HepG2 (cell line): ENCODE measurements around the gene SNIP1. TPM values are rescaled to one million over a fixed set of nuclear protein-coding genes. Genes with fewer than 3 reads are reported as not detected.

Source experiments
- FOSL2 ChIP-seq: sonication (generic); formaldehyde crosslinking; IDR thresholded peaks from 2 replicates; pipeline ENCODE4 v1.4.0; 2020; ENCODE audit warnings: missing genetic modification reagents
- GATAD2A ChIP-seq: IDR thresholded peaks from 2 replicates; pipeline ENCODE4 v1.6.1; 2016
- HCFC1 ChIP-seq: fragments of 150-350 bp; IDR thresholded peaks from 2 replicates; pipeline ENCODE4 v1.6.1; 2014; ENCODE audit warnings: low read depth, low read length
- JUND ChIP-seq: sonication (generic); formaldehyde crosslinking; IDR thresholded peaks from 2 replicates; pipeline ENCODE4 v1.8.0; 2022; ENCODE audit warnings: mild to moderate bottlenecking, missing genetic modification reagents
- MBD4 ChIP-seq: IDR thresholded peaks from 2 replicates; pipeline ENCODE4 v1.6.1; 2012; ENCODE audit warnings: low read length, inconsistent platforms, borderline replicate concordance
- RARA ChIP-seq: IDR thresholded peaks from 2 replicates; pipeline ENCODE4 v1.6.1; 2016; ENCODE audit warnings: missing genetic modification reagents, missing compliant biosample characterization
- RFX1 ChIP-seq: fragments of 450-650 bp; IDR thresholded peaks from 2 replicates; pipeline ENCODE4 v1.6.1; 2017
- SATB2 ChIP-seq: sonication (generic); formaldehyde crosslinking; IDR thresholded peaks from 2 replicates; pipeline ENCODE4 v1.5.0; 2020; ENCODE audit warnings: missing genetic modification reagents
- WIZ ChIP-seq: sonication (generic); formaldehyde crosslinking; IDR thresholded peaks from 2 replicates; pipeline ENCODE4 v1.5.1; 2020; ENCODE audit warnings: mild to moderate bottlenecking, missing genetic modification reagents
- ZBTB49 ChIP-seq: sonication (generic); formaldehyde crosslinking; IDR thresholded peaks from 2 replicates; pipeline ENCODE4 v1.4.0; 2020; ENCODE audit warnings: missing genetic modification reagents, borderline replicate concordance
- ZEB1 ChIP-seq: IDR thresholded peaks from 2 replicates; pipeline ENCODE4 v1.6.1; 2012; ENCODE audit warnings: mild to moderate bottlenecking, low read depth, inconsistent platforms; ENCODE audit not compliant: insufficient replicate concordance
- ZGPAT ChIP-seq: IDR thresholded peaks from 2 replicates; pipeline ENCODE4 v1.6.1; 2016; ENCODE audit warnings: mild to moderate bottlenecking
- ZIK1 ChIP-seq: sonication (generic); formaldehyde crosslinking; IDR thresholded peaks from 2 replicates; pipeline ENCODE4 v1.5.0; 2020; ENCODE audit warnings: mild to moderate bottlenecking, low read depth, missing genetic modification reagents, borderline replicate concordance
- ZNF292 ChIP-seq: sonication (generic); formaldehyde crosslinking; IDR thresholded peaks from 2 replicates; pipeline ENCODE4 v1.8.1; 2022; ENCODE audit warnings: mild to moderate bottlenecking, low read depth, missing genetic modification reagents, borderline replicate concordance
- ZNF430 ChIP-seq: sonication (generic); formaldehyde crosslinking; IDR thresholded peaks from 2 replicates; pipeline ENCODE4 v1.9.0; 2021; ENCODE audit warnings: mild to moderate bottlenecking, missing genetic modification reagents
- ZNF451 ChIP-seq: sonication (generic); formaldehyde crosslinking; IDR thresholded peaks from 2 replicates; pipeline ENCODE4 v1.5.0; 2020; ENCODE audit warnings: mild to moderate bottlenecking, missing genetic modification reagents
- ZNF615 ChIP-seq: sonication (generic); formaldehyde crosslinking; IDR thresholded peaks from 2 replicates; pipeline ENCODE4 v1.5.0; 2020; ENCODE audit warnings: mild to moderate bottlenecking, missing genetic modification reagents, borderline replicate concordance
- ZNF687 ChIP-seq: sonication (generic); formaldehyde crosslinking; IDR thresholded peaks from 2 replicates; pipeline ENCODE4 v1.5.1; 2020; ENCODE audit warnings: mild to moderate bottlenecking, missing genetic modification reagents, moderate library complexity
- ZNF703 ChIP-seq: sonication (generic); formaldehyde crosslinking; IDR thresholded peaks from 2 replicates; pipeline ENCODE4 v1.5.1; 2020; ENCODE audit warnings: missing genetic modification reagents, mild to moderate bottlenecking, moderate library complexity, borderline replicate concordance
- ZNF800 ChIP-seq: sonication (generic); formaldehyde crosslinking; IDR thresholded peaks from 2 replicates; pipeline ENCODE4 v1.4.0; 2020; ENCODE audit warnings: missing genetic modification reagents
- polyA plus RNA-seq, 8 experiments: library from polyadenylated mRNA; depleted of rRNA in 3 of 8; stranded (reverse) in 7 of 8; unstranded in 1 of 8; fragments of >200 nt; fragmentation: Illumina TruSeq in 4 of 8; extraction: Trizol in 4 of 8; gene quantifications; 2 replicates each; pipeline versions ENCODE4 v1.2.1 to v1.2.3, GENCODE V29; 2011 to 2016; ENCODE audit warnings: low read depth in 4 of 8, missing spikeins in 1 of 8, mixed read lengths in 1 of 8; ENCODE audit not compliant: insufficient read depth in 1 of 8
- total RNA-seq, 5 experiments: library from RNA; depleted of rRNA; stranded (reverse); fragments of >200 nt; fragmentation: Illumina TruSeq; extraction: Trizol; gene quantifications; 2 replicates each; pipeline ENCODE4 v1.2.3, GENCODE V29; 2016; ENCODE audit warnings: low read depth in 1 of 5

SNIP1 gene
- total and polyA plus RNA-seq, 2 of the 13 experiments (the other 11 are each of a cell fraction or from before 2014, with no cell fraction given), result 5.5 to 11.2 TPM

- TF ChIP-seq FOSL2 (CRISPR knock-in tag) (no peak), RFX1 (no peak), ZNF615 (CRISPR knock-in tag) (no peak), MBD4 (no peak), JUND (CRISPR knock-in tag) (no peak), RARA (no peak), GATAD2A (CRISPR knock-in tag) (peak; percentile 45; the same call in 1 of the 2 replicates), ZNF292 (CRISPR knock-in tag) (peak; percentile 36), WIZ (CRISPR knock-in tag) (no peak), ZNF687 (CRISPR knock-in tag) (peak; percentile 98), ZBTB49 (no peak), ZNF451 (CRISPR knock-in tag) (peak; percentile 72), SATB2 (no peak), ZIK1 (CRISPR knock-in tag) (0 out of 2 replicates have a peak, but pooled peaks have one; percentile 78), HCFC1 (peak; percentile 18; the same call in 1 of the 2 replicates), ZNF703 (CRISPR knock-in tag) (no peak), ZGPAT (CRISPR knock-in tag) (peak; percentile 58; the same call in 1 of the 2 replicates), ZNF800 (CRISPR knock-in tag) (peak; percentile 75; the same call in 1 of the 2 replicates), ZNF430 (CRISPR knock-in tag) (peak; percentile 91), ZEB1 (no peak)
Measured at GRCh38 chr1:37514350-37515184, 39.5 kb downstream of the SNIP1 start, which contains the start of gene MEAF6 (continued).
